ENCODE measurements around the gene NAIF1.

- TF ChIP-seq TAF1 (IDR thresholded peaks at IDR 0.05; ENCODE audit: low read depth) (no peak), RAD21 (IDR thresholded peaks at IDR 0.05; ENCODE audit: low read depth) (no peak)
These were observed 21.3 kb upstream of the NAIF1 start for GRCh38 chr9:128088253-128088945.

All from Ishikawa (cell line).